Breast epithelium (tissue), 3 donors: ENCODE results near the gene FGF4.

ENCODE experiments used
- POLR2A ChIP-seq: fragments of 450-650 bp; IDR thresholded peaks from one replicate; pipeline ENCODE4 v1.6.1; 2016; ENCODE audit warnings: antibody characterized with exemption, mild to moderate bottlenecking, moderate library complexity
- POLR2AphosphoS5 ChIP-seq, 3 donors: sonication (generic); formaldehyde crosslinking; IDR thresholded peaks; one replicate each; pipeline ENCODE4 v1.6.1; 2017; ENCODE audit warnings: antibody characterized with exemption in 3 of 3
- TF ChIP-seq, protein P1 (sequence below), 3 donors: fragments of 450-650 bp; IDR thresholded peaks; one replicate each; pipeline ENCODE4 v1.5.1; 2016 to 2017; ENCODE audit warnings: antibody characterized with exemption in 3 of 3, mild to moderate bottlenecking in 3 of 3, moderate library complexity in 3 of 3

DNA sequence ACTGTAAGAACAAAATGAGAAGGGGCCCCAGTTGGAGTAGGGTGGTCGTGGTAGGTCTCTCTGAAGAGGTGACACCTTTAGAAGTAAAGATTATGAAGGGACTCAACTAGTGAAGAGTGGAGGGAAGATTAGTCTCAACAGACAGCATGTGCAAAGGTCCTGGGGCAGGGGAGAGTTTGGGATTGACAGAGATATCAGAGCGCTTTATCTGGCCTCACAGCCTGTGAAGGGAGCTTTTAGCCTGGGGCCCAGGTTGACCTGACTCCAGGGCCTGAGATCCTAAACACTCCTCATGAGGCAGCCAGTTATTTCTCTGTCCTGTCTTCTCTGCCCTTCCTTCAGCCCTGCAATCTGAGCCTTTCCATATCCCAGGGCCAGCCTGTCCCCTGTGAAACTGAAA, 27.9 kb upstream of the FGF4 start:
- no peak for TF ChIP-seq POLR2A
- TF ChIP-seq, protein P1, sequence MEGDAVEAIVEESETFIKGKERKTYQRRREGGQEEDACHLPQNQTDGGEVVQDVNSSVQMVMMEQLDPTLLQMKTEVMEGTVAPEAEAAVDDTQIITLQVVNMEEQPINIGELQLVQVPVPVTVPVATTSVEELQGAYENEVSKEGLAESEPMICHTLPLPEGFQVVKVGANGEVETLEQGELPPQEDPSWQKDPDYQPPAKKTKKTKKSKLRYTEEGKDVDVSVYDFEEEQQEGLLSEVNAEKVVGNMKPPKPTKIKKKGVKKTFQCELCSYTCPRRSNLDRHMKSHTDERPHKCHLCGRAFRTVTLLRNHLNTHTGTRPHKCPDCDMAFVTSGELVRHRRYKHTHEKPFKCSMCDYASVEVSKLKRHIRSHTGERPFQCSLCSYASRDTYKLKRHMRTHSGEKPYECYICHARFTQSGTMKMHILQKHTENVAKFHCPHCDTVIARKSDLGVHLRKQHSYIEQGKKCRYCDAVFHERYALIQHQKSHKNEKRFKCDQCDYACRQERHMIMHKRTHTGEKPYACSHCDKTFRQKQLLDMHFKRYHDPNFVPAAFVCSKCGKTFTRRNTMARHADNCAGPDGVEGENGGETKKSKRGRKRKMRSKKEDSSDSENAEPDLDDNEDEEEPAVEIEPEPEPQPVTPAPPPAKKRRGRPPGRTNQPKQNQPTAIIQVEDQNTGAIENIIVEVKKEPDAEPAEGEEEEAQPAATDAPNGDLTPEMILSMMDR (IDR thresholded peaks at IDR 0.05), result no peak
- no peak for TF ChIP-seq POLR2AphosphoS5 (IDR thresholded peaks at IDR 0.05)
